ENCODE data around the gene HOXC5.

The HOXC5 gene

DNA sequence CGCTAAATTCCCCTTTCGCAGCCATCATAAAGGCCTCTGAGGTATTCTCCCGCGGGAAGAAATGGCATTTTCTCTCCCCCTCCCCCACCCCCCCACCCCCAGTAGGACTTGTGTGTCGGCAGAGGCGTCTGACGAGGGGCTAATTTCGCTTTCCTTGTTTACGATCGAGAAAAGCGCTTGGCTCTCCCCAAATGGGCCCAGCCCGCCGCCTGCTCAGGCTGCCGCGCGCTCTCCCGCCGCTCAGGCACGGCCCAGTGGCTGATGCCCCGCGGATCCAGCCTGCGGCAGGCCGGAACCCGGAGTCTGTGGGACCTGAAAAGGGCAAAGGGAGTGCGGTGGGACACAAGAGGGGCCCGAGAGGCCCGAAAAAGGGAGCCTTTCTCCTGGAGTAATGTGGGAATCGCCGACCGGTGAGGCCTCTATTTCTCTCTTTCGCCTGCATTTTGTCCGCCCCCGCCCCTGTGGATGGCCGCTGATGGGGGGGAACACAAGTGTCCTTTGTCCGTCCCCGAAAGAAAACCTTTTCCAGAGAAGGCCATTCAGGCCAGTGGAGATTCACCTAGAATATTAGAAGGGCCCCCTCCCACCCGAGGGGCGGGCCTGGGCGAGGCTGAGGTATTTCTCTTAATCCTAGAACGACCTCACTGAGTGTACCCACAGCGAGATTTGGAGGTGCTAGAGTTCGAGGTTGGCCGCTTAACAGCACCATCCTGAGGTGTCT is 13.6 kb upstream of the HOXC5 start:
- DNase-seq (ENCODE audit: low read depth in 2 of 2, low spot score in 1 of 2): no peak

GRCh38 chr12:54019924-54020590 is 12.8 kb upstream of the HOXC5 start:
- DNase-seq (ENCODE audit: low read depth in 2 of 2, low spot score in 1 of 2): no peak

- no peak for DNase-seq (ENCODE audit: low read depth in 2 of 2, low spot score in 1 of 2)
These were observed 12.1 kb upstream of the HOXC5 start for GRCh38 chr12:54020591-54021405.

DNA sequence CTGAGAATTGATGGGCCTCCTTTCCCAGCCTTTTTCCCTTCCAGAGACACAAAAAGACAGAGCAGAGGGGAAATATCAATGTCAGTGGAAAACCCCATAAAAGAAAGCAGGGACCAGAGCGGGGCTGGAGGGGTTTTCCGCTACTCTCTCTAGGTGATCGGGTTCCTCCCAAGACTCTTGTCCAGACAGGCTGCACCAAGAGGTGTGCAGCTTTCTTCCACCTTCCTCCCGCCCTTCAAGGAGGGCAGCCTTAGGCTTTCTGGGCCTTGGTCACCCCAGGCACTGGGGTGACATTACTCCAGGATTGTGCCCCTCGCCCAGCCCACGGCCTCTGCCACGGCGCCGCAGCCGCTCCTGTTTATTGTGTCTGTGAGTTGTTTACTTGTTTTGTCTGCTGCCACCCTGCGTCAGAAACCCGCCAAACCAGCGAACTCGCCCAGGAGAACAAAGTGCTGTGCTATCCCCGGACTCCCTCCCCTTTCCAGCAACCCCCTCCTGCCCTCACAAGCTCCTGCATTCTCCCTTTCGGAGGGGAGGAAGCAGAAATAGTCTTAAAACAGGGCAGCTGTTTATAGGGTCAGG is 11.3 kb upstream of the HOXC5 start:
- DNase-seq (ENCODE audit: low read depth in 2 of 2, low spot score in 1 of 2): no peak

GRCh38 chr12:54022960-54023884 is 9.6 kb upstream of the HOXC5 start:
- no peak for DNase-seq (ENCODE audit: low read depth in 2 of 2, low spot score in 1 of 2)

DNA sequence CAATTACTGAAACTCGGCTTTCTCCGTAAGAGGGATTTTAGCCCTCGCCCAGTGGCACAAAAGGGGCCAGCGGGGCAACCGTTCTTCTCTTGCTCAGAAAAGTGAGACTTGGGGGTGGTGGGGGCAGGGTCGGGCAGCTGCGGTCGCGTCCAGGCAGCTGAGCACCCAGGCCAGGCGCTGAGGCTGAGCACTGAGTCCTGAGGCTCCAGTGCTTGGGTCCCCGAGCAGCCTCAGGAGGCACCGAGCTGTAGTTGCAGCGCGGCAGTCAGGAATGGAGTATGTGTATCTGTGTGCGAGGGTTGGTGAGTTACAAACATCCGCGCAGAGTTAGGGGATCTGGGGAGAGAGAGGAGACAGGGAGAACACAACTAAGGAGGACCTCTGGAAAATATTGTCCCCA is 8.7 kb upstream of the HOXC5 start:
- DNase-seq (ENCODE audit: low read depth in 2 of 2, low spot score in 1 of 2): no peak

DNA sequence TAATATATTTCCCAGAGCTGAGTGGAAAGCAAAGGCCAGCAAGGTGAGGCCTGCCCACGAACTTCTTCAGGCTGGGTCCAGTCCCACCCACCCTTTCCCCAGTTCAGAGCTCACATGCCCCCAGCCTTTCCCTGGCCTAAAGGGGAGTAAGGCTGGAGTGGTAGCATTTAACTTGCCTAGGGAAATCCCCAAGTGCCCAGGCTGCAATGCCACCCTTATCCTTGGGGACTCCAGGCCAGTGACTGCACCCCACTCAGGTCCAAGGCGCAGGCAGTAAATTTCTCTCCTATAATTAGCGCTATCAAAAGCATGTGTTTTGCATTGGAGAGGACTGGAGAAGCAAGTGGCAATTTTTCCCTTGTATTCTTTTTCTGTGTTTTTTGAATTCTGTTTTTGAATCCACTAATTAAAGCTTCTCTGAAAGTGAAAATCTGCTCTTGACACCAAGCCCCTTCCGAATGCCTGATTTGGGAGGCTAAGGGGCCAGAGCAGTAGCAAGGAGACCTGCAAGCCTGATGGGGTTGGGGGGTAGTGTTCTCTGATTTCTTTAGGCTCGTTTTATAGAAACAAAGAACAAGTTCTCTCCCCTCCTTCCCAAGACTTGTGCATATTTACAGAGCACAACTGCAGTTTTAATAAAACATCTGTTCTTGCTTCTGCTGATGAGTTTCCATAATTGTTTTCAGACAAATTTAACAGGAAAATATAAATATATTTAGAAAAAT is 8.1 kb upstream of the HOXC5 start:
- no peak for DNase-seq (ENCODE audit: low read depth in 2 of 2, low spot score in 1 of 2)

- no peak for DNase-seq (ENCODE audit: low read depth in 2 of 2, low spot score in 1 of 2)
These were observed 7.1 kb upstream of the HOXC5 start for GRCh38 chr12:54025499-54026405.

DNA sequence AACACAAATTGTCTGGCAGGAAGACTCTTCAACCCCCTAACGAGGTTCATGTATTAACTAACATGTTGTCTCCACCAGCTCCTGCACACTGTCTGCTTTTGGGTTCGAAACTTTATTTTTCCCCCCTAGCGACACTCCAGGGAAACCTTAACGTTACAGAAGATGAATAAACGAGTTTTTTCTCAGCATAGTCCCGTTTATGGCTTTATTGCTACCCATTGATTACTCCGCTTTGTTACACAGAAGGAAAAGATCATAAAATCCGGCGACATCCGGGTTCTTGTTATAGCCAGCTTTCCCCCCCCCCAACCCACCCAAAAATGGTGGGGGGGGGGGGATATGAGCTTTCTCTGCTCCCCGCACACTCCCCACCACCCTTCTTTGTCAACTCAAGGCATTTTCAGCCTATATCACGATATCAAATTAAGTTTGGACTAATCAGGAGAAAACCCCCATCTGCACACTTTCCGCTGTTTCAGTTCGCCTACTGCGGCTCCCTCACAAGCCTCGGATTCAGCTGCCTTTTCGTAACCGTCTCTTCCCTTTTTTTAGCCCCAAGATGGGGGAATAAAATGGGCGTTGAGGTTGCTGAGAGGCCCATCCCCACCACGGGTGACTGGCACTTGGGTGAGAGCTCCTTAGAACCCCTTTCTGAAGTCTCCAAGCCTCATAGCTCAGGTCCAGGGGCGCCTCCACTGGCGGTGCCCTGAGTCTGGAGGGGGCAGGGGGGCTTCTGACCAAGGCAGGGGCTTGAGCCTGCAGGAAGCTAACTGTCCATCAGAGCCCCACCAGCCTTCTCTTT is 6.0 kb upstream of the HOXC5 start:
- no peak for DNase-seq (ENCODE audit: low read depth in 2 of 2, low spot score in 1 of 2)

GRCh38 chr12:54027442-54027786 is 5.4 kb upstream of the HOXC5 start:
- DNase-seq (ENCODE audit: low read depth in 2 of 2, low spot score in 1 of 2): no peak

DNA sequence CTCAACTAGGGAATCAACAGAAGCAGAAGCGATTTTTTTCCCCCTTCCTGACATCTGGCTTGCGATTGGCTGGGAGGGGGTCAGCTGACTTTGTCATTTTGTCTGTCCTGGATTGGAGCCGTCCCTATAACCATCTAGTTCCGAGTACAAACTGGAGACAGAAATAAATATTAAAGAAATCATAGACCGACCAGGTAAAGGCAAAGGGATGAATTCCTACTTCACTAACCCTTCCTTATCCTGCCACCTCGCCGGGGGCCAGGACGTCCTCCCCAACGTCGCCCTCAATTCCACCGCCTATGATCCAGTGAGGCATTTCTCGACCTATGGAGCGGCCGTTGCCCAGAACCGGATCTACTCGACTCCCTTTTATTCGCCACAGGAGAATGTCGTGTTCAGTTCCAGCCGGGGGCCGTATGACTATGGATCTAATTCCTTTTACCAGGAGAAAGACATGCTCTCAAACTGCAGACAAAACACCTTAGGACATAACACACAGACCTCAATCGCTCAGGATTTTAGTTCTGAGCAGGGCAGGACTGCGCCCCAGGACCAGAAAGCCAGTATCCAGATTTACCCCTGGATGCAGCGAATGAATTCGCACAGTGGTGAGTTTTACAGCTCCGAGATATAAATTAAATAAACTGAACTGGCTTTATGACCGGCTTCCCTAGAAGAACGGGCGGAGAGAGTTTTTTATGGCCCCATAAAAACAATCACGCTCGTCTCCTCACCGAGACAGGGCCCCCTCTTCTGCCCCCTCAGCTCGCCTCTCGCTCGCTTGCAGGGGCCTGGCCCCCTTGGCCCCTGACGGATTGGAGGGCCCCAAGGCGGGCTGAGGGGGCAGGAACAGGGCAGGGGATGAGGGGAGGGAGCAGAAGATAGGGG is 4.3 kb upstream of the HOXC5 start, which contains the start of gene HOXC6:
Gene HOXC6 (plus strand): TSS at position 127 of the 888 bp plus-strand sequence. CDS start 82 bp downstream, at position 209.
- DNase-seq (ENCODE audit: low read depth in 2 of 2, low spot score in 1 of 2): no peak

GRCh38 chr12:54029529-54030441 is 3.1 kb upstream of the HOXC5 start:
- no peak for DNase-seq (ENCODE audit: low read depth in 2 of 2, low spot score in 1 of 2)

- no peak for DNase-seq (ENCODE audit: low read depth in 2 of 2, low spot score in 1 of 2)
These were observed 2.4 kb upstream of the HOXC5 start for GRCh38 chr12:54030442-54030801.

- no peak for DNase-seq (ENCODE audit: low read depth in 2 of 2, low spot score in 1 of 2)
These were observed 1.9 kb upstream of the HOXC5 start for GRCh38 chr12:54030889-54031471.

- DNase-seq (ENCODE audit: low read depth in 2 of 2, low spot score in 1 of 2): no peak
These were observed 1.4 kb upstream of the HOXC5 start for GRCh38 chr12:54031480-54031879.
